PC-3 (cell line): ENCODE results near the gene GPR176. TPM values are rescaled to one million over a fixed set of nuclear protein-coding genes. Genes with fewer than 3 reads are reported as not detected.

Experiments
- ATAC-seq: fragments of 200-7000 bp; cut with Tn5 transposase; 2 replicates; pipeline ENCODE4 v1.9.1; 2020; ENCODE audit warnings: mild to moderate bottlenecking, moderate library complexity
- BruUV-seq: library from RNA; stranded (reverse); fragments of 400-500 nt; replicated peaks from 2 replicates; lab custom pipeline; 2021; lab: Mats Ljungman, UMichigan
- CTCF ChIA-PET: fragments of 300-600 bp; sonication (Branson Sonifier 250); formaldehyde crosslinking; loops from one replicate; lab custom pipeline; 2022; ENCODE audit warnings: antibody characterized with exemption; lab: Charles Lee
- POLR2A ChIA-PET: fragments of 300-600 bp; sonication (Branson Sonifier 250); formaldehyde crosslinking; loops from one replicate; lab custom pipeline; 2022; ENCODE audit warnings: antibody characterized with exemption; ENCODE audit not compliant: unreplicated experiment; lab: Charles Lee
- DNase-seq: peaks from one replicate; pipeline ENCODE4 v3.0.0-alpha.2; 2015
- H2AFZ ChIP-seq: fragments of 300-600 bp; sonication (generic); 2 replicates; pipeline ENCODE4 v1.6.0; 2016; ENCODE audit warnings: antibody characterized with exemption, low read length
- H3F3A ChIP-seq: fragments of 300-600 bp; sonication (generic); one replicate; pipeline ENCODE4 v1.6.0; 2017; ENCODE audit warnings: antibody characterized with exemption, low read length, control low read depth, mild to moderate bottlenecking; ENCODE audit not compliant: unreplicated experiment
- H3K27ac ChIP-seq: fragments of 300-600 bp; sonication (generic); 2 replicates; pipeline ENCODE4 v1.5.1; 2016; ENCODE audit warnings: mild to moderate bottlenecking, low read length
- H3K27me3 ChIP-seq: fragments of 300-600 bp; sonication (generic); 2 replicates; pipeline ENCODE4 v1.6.1; 2016; ENCODE audit warnings: low read length, mixed read lengths
- H3K36me3 ChIP-seq: fragments of 300-600 bp; sonication (generic); 2 replicates; pipeline ENCODE4 v1.6.1; 2016; ENCODE audit warnings: low read depth, mixed run types, low read length, mixed read lengths
- H3K4me1 ChIP-seq: fragments of 300-600 bp; sonication (generic); 2 replicates; pipeline ENCODE4 v1.5.1; 2016; ENCODE audit warnings: low read length; ENCODE audit not compliant: insufficient read depth
- H3K4me2 ChIP-seq: fragments of 300-600 bp; sonication (generic); 2 replicates; pipeline ENCODE4 v1.6.0; 2016; ENCODE audit warnings: low read length
- H3K4me3 ChIP-seq: fragments of 300-600 bp; sonication (generic); 2 replicates; pipeline ENCODE4 v1.5.1; 2016; ENCODE audit warnings: mild to moderate bottlenecking, low read length, mixed read lengths
- H3K79me2 ChIP-seq: fragments of 300-600 bp; sonication (generic); 2 replicates; pipeline ENCODE4 v1.6.1; 2017; ENCODE audit warnings: low read length, mixed read lengths
- H3K9ac ChIP-seq: fragments of 300-600 bp; sonication (generic); 2 replicates; pipeline ENCODE4 v1.6.0; 2016; ENCODE audit warnings: mild to moderate bottlenecking, low read length
- H3K9me2 ChIP-seq: fragments of 300-600 bp; sonication (generic); replicated peaks from 2 replicates; pipeline ENCODE4 v1.6.1; 2016; ENCODE audit warnings: mixed run types, low read length, mixed read lengths
- H3K9me3 ChIP-seq: fragments of 300-600 bp; sonication (generic); 2 replicates; pipeline ENCODE4 v1.6.1; 2016; ENCODE audit warnings: low read length, mixed read lengths
- H4K20me1 ChIP-seq: fragments of 300-600 bp; sonication (generic); 2 replicates; pipeline ENCODE4 v1.6.1; 2016; ENCODE audit warnings: low read length, mixed read lengths
- EZH2 ChIP-seq: fragments of 300-600 bp; sonication (generic); IDR thresholded peaks from one replicate; pipeline ENCODE4 v1.6.1; 2017; ENCODE audit warnings: antibody characterized with exemption, mild to moderate bottlenecking, low read length; ENCODE audit not compliant: unreplicated experiment
- EZH2phosphoT487 ChIP-seq: fragments of 300-600 bp; sonication (generic); IDR thresholded peaks from 2 replicates; pipeline ENCODE4 v1.6.1; 2018; ENCODE audit warnings: mild to moderate bottlenecking, antibody characterized with exemption, low read length, borderline replicate concordance
- intact Hi-C: fragments of 100-400 bp; cut with micrococcal nuclease; formaldehyde crosslinking; loops from 2 replicates; pipeline ENCODE4 v1.9.0; 2023
- total RNA-seq: library from RNA; depleted of rRNA; stranded (reverse); fragments of >200 nt; gene quantifications from 2 replicates; pipeline ENCODE4 v1.2.3, GENCODE V29; 2014
- TF ChIP-seq, protein P1 (sequence below): fragments of 300-600 bp; sonication (generic); conservative IDR thresholded peaks from 2 replicates; pipeline ENCODE4 v1.5.1; 2017; ENCODE audit warnings: antibody characterized with exemption, low read depth, mild to moderate bottlenecking, low read length

Gene GPR176
- total RNA-seq, 1 experiment from 2014 or later: 27.8 TPM

DNA sequence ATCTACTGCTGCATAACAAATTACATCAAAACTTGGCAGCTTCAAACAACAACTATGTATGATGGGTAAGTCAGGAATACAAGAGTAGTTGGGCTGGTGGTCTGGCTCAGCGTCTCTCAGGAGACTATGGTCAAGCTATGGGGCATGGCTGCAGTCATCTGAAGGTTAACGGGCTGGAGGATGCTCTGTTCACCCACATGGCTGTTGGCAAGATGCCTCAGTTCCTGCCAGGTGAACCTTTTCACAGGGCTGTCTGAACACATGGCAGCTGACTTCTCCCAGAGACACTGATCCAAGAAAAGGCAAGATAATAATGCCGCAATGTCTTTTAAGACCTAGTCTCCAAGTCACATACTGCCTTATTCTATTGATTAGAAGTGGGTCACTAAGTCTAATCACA is 63.7 kb downstream of the GPR176 start:
- Histone ChIP-seq H3K9ac (no peak overlapping the region), H4K20me1 (no peaks in the 10 kb centered on the region), H3F3A (no peaks in the 10 kb centered on the region), H2AFZ (no peak overlapping the region), H3K4me3 (no peak overlapping the region), H3K79me2 (no peaks in the 10 kb centered on the region), H3K27ac (no peak overlapping the region), H3K27me3 (no peaks in the 10 kb centered on the region), H3K36me3 (no peaks in the 10 kb centered on the region), H3K4me1 (no peaks in the 10 kb centered on the region), H3K4me2 (no peak overlapping the region), H3K9me2 (no peaks in the 10 kb centered on the region), H3K9me3 (no peaks in the 10 kb centered on the region)
- POLR2A ChIA-PET: no interaction called here
- intact Hi-C loops: no loop called here
- CTCF ChIA-PET: no interaction called here
- DNase-seq (no peak), ATAC-seq (no peak)
- TF ChIP-seq, protein P1, sequence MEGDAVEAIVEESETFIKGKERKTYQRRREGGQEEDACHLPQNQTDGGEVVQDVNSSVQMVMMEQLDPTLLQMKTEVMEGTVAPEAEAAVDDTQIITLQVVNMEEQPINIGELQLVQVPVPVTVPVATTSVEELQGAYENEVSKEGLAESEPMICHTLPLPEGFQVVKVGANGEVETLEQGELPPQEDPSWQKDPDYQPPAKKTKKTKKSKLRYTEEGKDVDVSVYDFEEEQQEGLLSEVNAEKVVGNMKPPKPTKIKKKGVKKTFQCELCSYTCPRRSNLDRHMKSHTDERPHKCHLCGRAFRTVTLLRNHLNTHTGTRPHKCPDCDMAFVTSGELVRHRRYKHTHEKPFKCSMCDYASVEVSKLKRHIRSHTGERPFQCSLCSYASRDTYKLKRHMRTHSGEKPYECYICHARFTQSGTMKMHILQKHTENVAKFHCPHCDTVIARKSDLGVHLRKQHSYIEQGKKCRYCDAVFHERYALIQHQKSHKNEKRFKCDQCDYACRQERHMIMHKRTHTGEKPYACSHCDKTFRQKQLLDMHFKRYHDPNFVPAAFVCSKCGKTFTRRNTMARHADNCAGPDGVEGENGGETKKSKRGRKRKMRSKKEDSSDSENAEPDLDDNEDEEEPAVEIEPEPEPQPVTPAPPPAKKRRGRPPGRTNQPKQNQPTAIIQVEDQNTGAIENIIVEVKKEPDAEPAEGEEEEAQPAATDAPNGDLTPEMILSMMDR: no peak
- TF ChIP-seq EZH2 (no peak), EZH2phosphoT487 (no peak)
- no TSS peak for BruUV-seq

DNA sequence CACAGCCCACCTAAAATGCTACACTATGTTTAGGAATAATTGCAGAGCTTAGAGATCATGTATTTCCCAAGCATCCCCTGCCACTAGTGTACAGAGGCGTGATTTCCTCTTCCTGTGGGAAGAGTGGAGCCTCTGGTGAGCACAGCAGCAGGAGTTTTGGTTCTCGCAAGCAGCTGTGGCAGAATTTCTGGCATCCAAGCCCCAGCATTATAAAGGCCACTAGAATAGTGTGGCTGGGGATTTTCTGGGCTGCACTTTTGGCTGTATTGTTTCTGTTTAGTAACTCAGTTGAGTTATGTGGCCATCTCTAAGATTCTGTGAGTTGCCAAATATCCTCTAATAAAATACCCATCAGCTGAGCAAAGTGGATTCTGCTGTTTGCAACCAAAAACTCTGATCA is 64.7 kb downstream of the GPR176 start:
- Histone ChIP-seq H3K4me3 (no peak overlapping the region), H3K4me1 (no peaks in the 10 kb centered on the region), H3K79me2 (no peaks in the 10 kb centered on the region), H3K4me2 (no peak overlapping the region), H2AFZ (no peak overlapping the region), H3K27me3 (no peaks in the 10 kb centered on the region), H3F3A (no peaks in the 10 kb centered on the region), H3K9me3 (no peaks in the 10 kb centered on the region), H3K9me2 (no peaks in the 10 kb centered on the region), H3K36me3 (no peaks in the 10 kb centered on the region), H3K9ac (no peak overlapping the region), H4K20me1 (no peaks in the 10 kb centered on the region), H3K27ac (no peak overlapping the region)
- ChIA-PET CTCF (no interaction called here), POLR2A (no interaction called here)
- intact Hi-C loops: no loop called here
- TF ChIP-seq EZH2phosphoT487: no peak
- no peak for TF ChIP-seq EZH2
- TF ChIP-seq, protein P1: no peak
- no TSS peak for BruUV-seq
- ATAC-seq (no peak), DNase-seq (no peak)

DNA sequence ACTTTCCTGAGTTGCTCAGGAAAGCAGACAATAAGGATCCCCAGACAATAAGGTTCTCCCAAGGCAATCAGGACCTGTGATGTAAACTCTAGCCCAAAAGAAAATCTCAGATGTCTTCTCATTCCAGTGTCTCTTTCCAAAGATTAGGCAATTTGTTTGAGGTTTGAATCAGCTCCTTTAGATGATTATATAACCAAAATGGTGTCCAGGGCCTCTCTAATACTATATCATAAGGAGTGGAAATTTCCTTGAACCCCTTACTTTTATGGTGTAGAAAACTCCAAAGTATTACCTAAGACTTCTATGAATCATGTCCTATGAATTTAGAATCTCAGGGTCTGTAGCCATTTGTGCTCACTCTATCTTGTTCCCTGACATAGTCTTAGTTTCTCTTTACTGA is 65.9 kb downstream of the GPR176 start:
- intact Hi-C loops: no loop called here
- ATAC-seq: no peak
- BruUV-seq: no TSS peak

More for the DNA sequence above, 65.9 kb downstream of the GPR176 start:
- DNase-seq: no peak
- TF ChIP-seq, protein P1: no peak
- TF ChIP-seq EZH2 (no peak), EZH2phosphoT487 (no peak)
- H3K4me1 ChIP-seq: no peaks in the 10 kb centered on the region
- no peaks in the 10 kb centered on the region for H4K20me1 ChIP-seq
- no peaks in the 10 kb centered on the region for H3K9me3 ChIP-seq
- H2AFZ ChIP-seq: no peak overlapping the region
- no peak overlapping the region for H3K27ac ChIP-seq
- no peak overlapping the region for H3K4me3 ChIP-seq
- POLR2A ChIA-PET: no interaction called here
- H3K36me3 ChIP-seq: no peaks in the 10 kb centered on the region
- no peak overlapping the region for H3K9ac ChIP-seq
- H3K79me2 ChIP-seq: no peaks in the 10 kb centered on the region
- CTCF ChIA-PET: no interaction called here
- H3K27me3 ChIP-seq: no peaks in the 10 kb centered on the region
- H3F3A ChIP-seq: no peaks in the 10 kb centered on the region
- no peak overlapping the region for H3K4me2 ChIP-seq
- H3K9me2 ChIP-seq: no peaks in the 10 kb centered on the region
